Esophagus muscularis mucosa (tissue), 4 donors: ENCODE results near the gene SPPL3. TPM values are rescaled to one million over a fixed set of nuclear protein-coding genes. Genes with fewer than 3 reads are reported as not detected.
A peak's percentile ranks its signal among the peaks of the same experiment; 100 is the strongest.

Experiments
- DNase-seq: peaks from one replicate; pipeline ENCODE4 v3.0.0-alpha.2; 2017; ENCODE audit errors: extremely low spot score
- H3K27ac ChIP-seq, 4 donors: fragments of 200-600 bp; sonication (generic); replicated peaks in 1 of 4; 1 replicate in 3 of 4; 2 replicates in 1 of 4; pipeline ENCODE4 v1.5.1; 2016 to 2019; ENCODE audit warnings: mild to moderate bottlenecking in 1 of 4
- H3K27me3 ChIP-seq, 4 donors: fragments of 200-600 bp; sonication (generic); one replicate each; pipeline versions ENCODE4 v1.5.1 to v1.6.0; 2016 to 2019
- H3K36me3 ChIP-seq, 4 donors: fragments of 200-600 bp; sonication (generic); one replicate each; pipeline ENCODE4 v1.5.1; 2016 to 2019
- H3K4me1 ChIP-seq, 4 donors: fragments of 200-600 bp; sonication (generic); one replicate each; pipeline ENCODE4 v1.5.1; 2016 to 2019
- H3K4me3 ChIP-seq, 4 donors: fragments of 200-600 bp; sonication (generic); 1 replicate in 2 of 4; 2 replicates in 2 of 4; pipeline ENCODE4 v1.5.1; 2016 to 2019; ENCODE audit warnings: mild to moderate bottlenecking in 4 of 4, moderate library complexity in 1 of 4
- H3K9me3 ChIP-seq, 4 donors: fragments of 200-600 bp; sonication (generic); 1 replicate in 3 of 4; 2 replicates in 1 of 4; pipeline ENCODE4 v1.5.1; 2016 to 2019
- EP300 ChIP-seq: sonication (generic); formaldehyde crosslinking; IDR thresholded peaks from one replicate; pipeline ENCODE4 v1.6.1; 2017; ENCODE audit warnings: antibody characterized with exemption
- POLR2A ChIP-seq: fragments of 450-650 bp; IDR thresholded peaks from one replicate; pipeline ENCODE4 v1.6.1; 2017; ENCODE audit warnings: antibody characterized with exemption, moderate library complexity, mild to moderate bottlenecking, low read depth
- POLR2AphosphoS5 ChIP-seq, 2 donors: sonication (generic); formaldehyde crosslinking; IDR thresholded peaks; one replicate each; pipeline ENCODE4 v1.6.1; 2017; ENCODE audit warnings: antibody characterized with exemption in 2 of 2
- WGBS: methylation state at CpG from one replicate; pipeline ENCODE4 v1.1.5; 2018; 5-methylcytosine and 5-hydroxymethylcytosine counted together
- intact Hi-C: fragments of 100-400 bp; cut with DNase I; formaldehyde crosslinking; loops from one replicate; pipeline ENCODE4 v1.15.1; 2023
- total RNA-seq, 4 donors: library from RNA; depleted of rRNA; stranded (reverse); fragments of >200 nt; gene quantifications; one replicate each; pipeline versions ENCODE4 v1.1.0 to v1.2.1, GENCODE V29; 2016
- TF ChIP-seq, protein P1 (sequence below), 3 experiments: fragments of 200-600 bp in 2 of 3; fragments of 450-650 bp in 1 of 3; sonication (generic) in 2 of 3; IDR thresholded peaks; one replicate each; pipeline ENCODE4 v1.5.1; 2017 to 2019; ENCODE audit warnings: antibody characterized with exemption in 3 of 3, mild to moderate bottlenecking in 2 of 3, moderate library complexity in 1 of 3

SPPL3 gene
- total RNA-seq, 4 donors from 2014 or later: 18.4 to 32.1 (median 21.8) TPM

- WGBS: 89% methylated on average over 1 of the region's 1 CpG
- peaks cover 0 to 6% (median 0%) of the 10 kb centered on the region in 4 donors for H3K9me3 ChIP-seq
- no peak overlapping the region for H3K4me3 ChIP-seq
- no peak overlapping the region for H3K27ac ChIP-seq
- TF ChIP-seq POLR2A (no peak), EP300 (no peak)
- peaks cover 12 to 29% (median 21%) of the 10 kb centered on the region in 4 donors for H3K4me1 ChIP-seq
- H3K27me3 ChIP-seq: no peaks in the 10 kb centered on the region
- no peaks in the 10 kb centered on the region for H3K36me3 ChIP-seq
- intact Hi-C loops: no loop called here
- no peak for DNase-seq
These were observed 41.5 kb downstream of the SPPL3 start for GRCh38 chr12:120862664-120863063.

GRCh38 chr12:120861074-120861795 is 42.9 kb downstream of the SPPL3 start:
- H3K4me1 ChIP-seq: peaks cover 16 to 31% (median 23%) of the 10 kb centered on the region in 4 donors
- DNase-seq: no peak
- no peaks in the 10 kb centered on the region for H3K27me3 ChIP-seq
- no peak overlapping the region for H3K27ac ChIP-seq
- WGBS: 100% methylated on average over 3 of the region's 3 CpGs
- no peak overlapping the region for H3K4me3 ChIP-seq
- peaks cover 0 to 6% (median 0%) of the 10 kb centered on the region in 4 donors for H3K9me3 ChIP-seq
- intact Hi-C loops: no loop called here
- no peak for TF ChIP-seq POLR2AphosphoS5 (IDR thresholded peaks at IDR 0.05)
- TF ChIP-seq EP300: no peak
- no peak for TF ChIP-seq POLR2A
- no peaks in the 10 kb centered on the region for H3K36me3 ChIP-seq

DNA sequence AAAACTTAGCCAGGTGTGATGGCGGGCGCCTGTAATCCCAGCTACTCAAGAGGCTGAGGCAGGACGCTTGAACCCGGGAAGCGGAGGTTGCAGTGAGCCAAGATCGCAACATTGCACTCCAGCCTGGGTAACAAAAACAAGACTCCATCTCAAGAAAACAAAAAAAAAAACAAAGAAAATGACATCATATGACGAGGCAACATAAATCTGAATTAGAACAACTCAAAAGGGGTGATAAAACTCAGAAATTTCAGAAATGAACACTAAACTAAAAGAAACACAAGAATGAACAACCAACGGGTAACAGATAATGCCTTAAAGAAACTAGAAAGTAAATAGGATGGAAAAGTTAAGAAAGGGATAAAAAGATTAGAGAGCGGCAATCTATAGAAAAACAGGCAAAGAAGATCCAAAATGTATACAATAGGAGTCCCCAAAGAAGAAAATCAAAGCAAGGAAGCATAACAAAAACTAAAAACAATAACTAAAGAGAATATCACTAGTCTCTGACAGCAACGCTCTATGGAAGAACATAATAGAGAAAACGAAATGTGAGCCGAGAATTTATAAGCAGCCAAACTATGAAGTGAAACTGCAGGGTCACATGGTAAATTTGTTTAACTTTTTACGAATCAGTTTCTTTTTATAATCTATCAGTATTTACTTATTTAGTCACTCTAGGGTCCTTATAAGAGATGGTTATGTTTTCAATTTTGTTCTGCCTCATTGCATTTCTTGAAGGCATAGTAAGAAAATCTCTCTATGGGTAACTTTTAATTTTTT is 45.7 kb downstream of the SPPL3 start:
- H3K4me1 ChIP-seq: peaks cover 21 to 41% (median 29%) of the 10 kb centered on the region in 4 donors
- TF ChIP-seq, protein P1, sequence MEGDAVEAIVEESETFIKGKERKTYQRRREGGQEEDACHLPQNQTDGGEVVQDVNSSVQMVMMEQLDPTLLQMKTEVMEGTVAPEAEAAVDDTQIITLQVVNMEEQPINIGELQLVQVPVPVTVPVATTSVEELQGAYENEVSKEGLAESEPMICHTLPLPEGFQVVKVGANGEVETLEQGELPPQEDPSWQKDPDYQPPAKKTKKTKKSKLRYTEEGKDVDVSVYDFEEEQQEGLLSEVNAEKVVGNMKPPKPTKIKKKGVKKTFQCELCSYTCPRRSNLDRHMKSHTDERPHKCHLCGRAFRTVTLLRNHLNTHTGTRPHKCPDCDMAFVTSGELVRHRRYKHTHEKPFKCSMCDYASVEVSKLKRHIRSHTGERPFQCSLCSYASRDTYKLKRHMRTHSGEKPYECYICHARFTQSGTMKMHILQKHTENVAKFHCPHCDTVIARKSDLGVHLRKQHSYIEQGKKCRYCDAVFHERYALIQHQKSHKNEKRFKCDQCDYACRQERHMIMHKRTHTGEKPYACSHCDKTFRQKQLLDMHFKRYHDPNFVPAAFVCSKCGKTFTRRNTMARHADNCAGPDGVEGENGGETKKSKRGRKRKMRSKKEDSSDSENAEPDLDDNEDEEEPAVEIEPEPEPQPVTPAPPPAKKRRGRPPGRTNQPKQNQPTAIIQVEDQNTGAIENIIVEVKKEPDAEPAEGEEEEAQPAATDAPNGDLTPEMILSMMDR (IDR thresholded peaks at IDR 0.05): no peak
- no peak for TF ChIP-seq EP300
- no peak for TF ChIP-seq POLR2AphosphoS5 (IDR thresholded peaks at IDR 0.05)
- TF ChIP-seq POLR2A: no peak
- H3K4me3 ChIP-seq: no peak overlapping the region
- no peak overlapping the region for H3K27ac ChIP-seq
- WGBS: 94% methylated on average over 13 of the region's 13 CpGs
- no peaks in the 10 kb centered on the region for H3K36me3 ChIP-seq
- H3K27me3 ChIP-seq: no peaks in the 10 kb centered on the region
- H3K9me3 ChIP-seq: peaks cover 0 to 6% (median 0%) of the 10 kb centered on the region in 4 donors
- no peak for DNase-seq
- intact Hi-C loops: no loop called here

- intact Hi-C loops: no loop called here
- 59% methylated on average over 2 of the region's 2 CpGs for whole genome bisulfite sequencing
- Histone ChIP-seq H3K27ac (no peak overlapping the region), H3K9me3 (peaks cover 0 to 6% (median 0%) of the 10 kb centered on the region in 4 donors), H3K4me1 (peaks cover 28 to 44% (median 35%) of the 10 kb centered on the region in 4 donors), H3K4me3 (no peak overlapping the region), H3K36me3 (no peaks in the 10 kb centered on the region), H3K27me3 (no peaks in the 10 kb centered on the region)
- TF ChIP-seq POLR2A: no peak
- TF ChIP-seq, protein P1 (IDR thresholded peaks at IDR 0.05): peak in 1 of 3 experiments; percentile 21
- DNase-seq: no peak
These were observed 47.2 kb downstream of the SPPL3 start for GRCh38 chr12:120856980-120857379.

GRCh38 chr12:120855823-120856588 is 48.2 kb downstream of the SPPL3 start:
- Histone ChIP-seq H3K9me3 (peaks cover 0 to 6% (median 0%) of the 10 kb centered on the region in 4 donors), H3K4me3 (no peak overlapping the region), H3K27ac (no peak overlapping the region), H3K4me1 (peaks cover 38 to 54% (median 42%) of the 10 kb centered on the region in 4 donors), H3K36me3 (no peaks in the 10 kb centered on the region), H3K27me3 (no peaks in the 10 kb centered on the region)
- TF ChIP-seq POLR2A: no peak
- TF ChIP-seq POLR2AphosphoS5 (IDR thresholded peaks at IDR 0.05): no peak
- TF ChIP-seq, protein P1 (IDR thresholded peaks at IDR 0.05): no peak
- no peak for TF ChIP-seq EP300
- 85% methylated on average over 6 of the region's 6 CpGs for WGBS
- intact Hi-C loops: no loop called here
- DNase-seq: no peak
